NCI-H1694 (cell line): ENCODE results near the gene FBXL13.
A peak's percentile ranks its signal among the peaks of the same experiment; 100 is the strongest.

Source experiments
- DNase-seq: peaks from one replicate; lab custom pipeline; 2025; lab: John Stamatoyannopoulos, UW

Gene FBXL13

DNA sequence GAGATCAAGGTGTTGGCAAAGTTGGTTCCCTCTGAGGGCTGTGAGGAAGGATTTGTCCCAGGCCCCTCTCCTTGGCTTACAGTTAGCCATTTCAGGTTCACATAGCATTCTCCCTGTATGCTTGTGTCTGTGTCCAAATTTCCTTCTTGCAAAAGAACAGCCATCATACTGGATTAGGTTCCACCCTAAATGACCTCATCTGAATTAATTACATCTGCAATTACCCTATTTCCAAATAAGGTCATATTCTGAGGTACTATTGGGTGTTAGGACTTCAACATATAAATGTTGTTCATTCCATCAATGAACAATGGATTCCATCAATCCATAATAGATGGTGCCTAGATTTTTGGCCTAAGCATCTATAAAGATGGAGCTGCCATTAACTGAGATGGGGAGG, 178.0 kb downstream of the FBXL13 start:
- DNase-seq, result no peak

DNA sequence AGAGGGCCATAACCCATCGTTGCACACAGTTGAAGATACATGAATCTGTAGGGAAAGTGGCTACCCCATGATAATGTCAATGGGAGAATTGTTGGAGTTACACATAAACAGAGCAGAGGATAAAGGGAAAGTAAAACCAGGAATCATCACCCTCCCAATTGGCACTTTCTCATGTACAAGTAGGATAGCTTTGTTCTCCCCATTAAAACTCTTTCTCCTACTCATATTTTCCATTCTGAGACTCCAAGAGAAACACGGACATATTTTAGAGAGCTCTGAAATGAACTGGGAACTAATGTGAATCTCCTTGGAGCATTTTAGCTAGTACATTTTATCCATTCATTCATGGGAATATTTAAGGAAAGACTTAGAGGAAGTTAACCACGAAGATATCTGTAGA, 179.0 kb downstream of the FBXL13 start:
- DNase-seq, result no peak

DNA sequence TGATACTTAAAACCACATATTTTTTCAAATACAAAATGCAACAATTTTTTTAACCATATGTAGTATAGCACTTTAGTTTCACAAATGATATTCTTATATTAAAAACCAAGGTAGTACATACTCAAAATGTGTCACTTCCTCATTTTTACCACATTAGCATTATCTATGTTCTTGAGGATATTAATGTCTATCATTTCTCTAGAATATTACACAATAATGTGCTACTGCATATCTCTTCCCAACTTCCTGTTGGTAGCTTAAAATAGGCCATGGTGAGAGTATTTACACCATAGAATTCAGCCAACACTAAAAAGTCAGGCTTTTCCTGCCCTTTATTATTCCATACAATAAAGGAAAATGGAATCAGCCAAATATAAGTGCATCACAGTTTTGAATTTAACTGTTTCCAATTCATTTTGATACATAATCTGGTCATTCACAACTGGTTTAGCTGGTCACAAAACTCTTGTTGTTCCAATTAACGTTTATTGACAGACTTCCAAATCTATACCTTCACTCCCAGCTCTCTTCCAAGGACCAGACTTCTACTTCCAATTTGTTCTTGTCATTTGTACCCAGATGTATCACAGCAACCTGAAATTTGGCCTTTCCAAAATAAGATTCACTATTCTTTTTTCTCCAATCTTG, 181.8 kb downstream of the FBXL13 start:
- no peak for DNase-seq

DNA sequence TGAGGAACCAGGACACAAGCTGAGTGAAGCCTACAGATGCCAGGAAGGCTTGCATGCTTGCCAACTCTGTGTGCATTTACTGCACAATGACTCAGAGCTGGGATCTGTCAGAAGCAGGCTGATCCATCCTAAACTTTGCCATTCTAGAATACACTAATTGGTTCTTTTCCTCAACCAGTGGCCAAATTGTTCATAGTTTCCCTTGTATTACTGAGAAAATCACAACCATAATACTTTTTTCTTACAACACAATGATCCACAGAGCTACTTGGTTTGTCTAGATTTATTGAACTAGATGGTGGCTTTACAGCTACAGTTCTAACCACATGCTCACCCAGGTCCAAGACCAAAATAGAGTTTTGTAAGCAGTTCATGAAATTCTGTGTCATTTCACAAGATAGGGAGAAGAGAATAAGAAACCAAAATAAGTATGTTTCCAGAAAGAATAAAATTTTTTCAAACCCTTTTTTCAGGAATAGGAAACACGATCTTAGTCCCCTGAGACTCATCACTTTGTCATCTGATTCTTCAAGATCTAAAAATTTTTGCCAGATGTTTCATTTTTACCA, 182.8 kb downstream of the FBXL13 start:
- peak; percentile 53 for DNase-seq

DNA sequence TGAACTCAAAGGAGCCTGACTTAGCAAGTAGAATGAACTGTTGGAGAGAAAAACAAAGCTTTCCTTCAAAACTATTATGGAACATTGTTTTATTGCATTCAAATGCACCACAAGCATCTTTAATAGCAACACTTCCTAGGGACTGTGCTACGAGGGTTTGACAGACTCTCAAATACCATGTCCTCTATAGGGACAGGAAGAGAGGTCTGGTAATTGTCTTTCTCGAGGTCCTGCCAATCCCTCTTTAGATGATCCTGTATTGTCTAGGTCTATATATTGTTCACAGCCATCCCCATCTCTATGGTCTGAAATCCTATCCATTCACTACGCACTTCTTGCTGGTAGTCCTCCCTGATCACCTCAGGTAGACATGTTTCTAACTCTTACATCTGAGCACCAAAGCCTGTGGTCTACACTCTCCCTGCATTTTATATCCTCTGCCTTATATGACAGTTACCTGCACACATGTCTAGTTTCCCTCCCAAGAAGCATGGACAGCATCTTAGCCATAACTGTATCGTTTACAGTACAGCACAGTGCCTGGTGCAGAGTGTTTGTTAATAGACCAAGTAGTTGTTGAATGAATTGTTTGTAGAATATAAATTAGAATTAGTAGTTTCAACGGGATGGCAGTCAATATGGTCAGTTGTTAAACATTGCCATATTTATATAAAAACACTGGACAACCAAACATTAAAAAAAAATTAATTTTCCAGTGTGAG, 183.5 kb downstream of the FBXL13 start:
- no peak for DNase-seq

DNA sequence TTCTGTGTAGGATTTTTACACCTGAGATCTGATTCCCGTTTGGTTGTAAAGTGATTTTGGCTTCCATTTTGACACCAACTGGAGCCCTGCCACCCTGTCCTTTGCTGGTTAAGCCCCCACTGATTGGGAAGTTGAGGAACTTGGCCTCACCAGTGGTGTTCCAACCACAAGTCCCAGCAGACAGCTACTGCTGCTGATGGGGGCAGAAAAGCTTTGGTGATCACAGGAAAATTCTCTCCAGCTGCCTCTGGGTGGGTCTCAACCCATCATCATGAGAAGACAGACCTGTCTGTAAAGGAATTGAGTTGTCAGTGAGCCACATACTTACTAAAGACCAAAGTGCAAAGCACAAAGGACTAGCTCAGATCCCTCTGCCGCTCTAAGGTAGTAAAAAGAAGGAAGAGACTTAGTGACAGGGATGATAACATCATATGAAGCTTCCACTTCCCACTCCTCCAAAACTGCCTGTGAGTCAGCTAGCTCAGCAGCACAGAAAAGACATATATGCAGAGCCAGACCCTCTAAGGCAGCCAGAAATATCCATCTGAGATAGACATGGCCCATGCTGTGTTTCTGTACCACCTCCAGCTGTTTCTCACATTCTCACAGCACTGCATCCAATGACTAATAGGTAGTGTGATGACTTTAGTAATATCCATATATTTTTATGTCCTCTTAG, 184.2 kb downstream of the FBXL13 start:
- no peak for DNase-seq

DNA sequence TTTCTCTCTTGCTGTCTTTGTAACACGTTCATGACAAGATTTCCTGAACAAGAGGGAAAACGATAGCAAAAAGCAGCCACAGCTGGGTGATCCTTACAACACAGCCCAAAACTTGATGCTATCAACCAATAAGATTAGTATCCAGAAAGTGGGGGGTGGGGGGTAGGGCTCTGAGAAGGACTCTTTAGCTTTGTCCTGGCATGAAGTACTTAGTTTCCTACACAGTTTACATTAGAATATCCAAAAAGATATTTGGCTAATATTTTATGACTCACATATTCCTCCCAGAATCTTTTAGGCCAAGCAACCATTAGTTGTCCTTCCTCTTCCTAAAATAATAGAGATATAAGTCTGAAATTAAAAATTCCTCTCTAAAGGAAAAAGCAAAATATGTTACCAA, 184.7 kb downstream of the FBXL13 start:
- no peak for DNase-seq

DNA sequence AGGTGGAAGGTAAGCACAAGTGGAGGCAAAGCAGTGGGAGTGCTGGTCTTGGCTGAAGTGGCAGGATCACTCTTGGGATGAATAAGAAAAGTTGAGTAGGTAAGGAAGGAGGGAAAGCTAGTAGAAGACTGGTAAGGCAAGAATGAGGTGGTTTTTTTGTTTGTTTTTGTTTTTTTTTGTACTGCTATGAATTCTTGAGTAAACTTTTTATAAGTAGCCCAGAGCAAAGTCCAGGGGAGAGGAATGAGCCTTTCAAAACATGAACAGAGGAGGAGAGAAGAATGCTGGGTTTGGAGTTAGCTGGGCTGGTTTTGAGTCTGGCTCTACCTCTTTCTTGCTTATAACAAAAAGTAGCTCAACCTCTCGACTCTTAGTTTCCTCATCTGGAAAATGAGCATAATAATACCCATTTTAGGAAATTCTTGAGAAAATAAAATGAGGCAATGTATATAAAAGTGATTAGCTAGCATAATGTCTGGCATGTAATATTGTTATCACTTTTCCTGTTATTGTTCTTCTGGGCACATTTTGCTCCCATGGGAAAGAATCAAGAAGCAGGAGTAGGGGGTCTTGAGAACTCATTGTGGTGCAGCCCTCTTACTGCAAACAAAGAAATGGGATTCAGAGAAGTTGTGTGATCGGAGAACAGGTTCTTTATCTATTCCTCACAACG, 185.9 kb downstream of the FBXL13 start:
- DNase-seq, result no peak

DNA sequence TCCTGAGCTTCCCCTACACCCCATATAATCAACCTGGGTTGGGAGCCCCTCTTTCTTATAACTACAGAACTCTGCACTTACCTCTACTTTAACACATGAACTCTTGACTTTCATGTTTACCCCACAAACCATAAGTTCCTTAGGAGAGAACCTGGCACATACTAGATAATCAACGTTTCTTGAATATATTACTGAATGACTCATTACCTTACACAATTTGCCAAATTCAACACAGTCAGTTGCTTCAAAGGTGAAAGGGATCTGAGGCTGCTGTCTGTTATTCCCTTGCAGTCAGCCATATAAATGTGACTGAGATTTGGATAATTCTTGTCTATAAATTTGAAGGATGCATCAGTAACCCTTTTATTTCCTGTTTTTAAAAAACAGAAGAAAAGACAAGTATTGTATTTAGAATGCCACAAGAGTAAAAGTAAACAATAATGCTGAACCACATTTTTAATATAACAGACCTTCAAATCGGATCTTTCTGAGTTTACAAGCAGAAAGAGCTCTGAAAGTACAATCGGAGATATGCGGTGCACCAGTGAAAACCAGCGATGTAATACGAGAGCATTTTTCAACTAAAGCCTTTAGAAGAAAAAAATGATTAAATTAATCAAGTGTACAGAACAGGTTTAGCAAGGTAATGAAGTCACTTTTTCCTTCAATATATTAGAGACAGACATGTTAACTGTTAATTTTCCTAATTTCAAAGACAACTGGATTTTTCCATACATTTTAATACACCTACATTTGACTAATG, 191.3 kb downstream of the FBXL13 start:
- DNase-seq, result no peak

DNA sequence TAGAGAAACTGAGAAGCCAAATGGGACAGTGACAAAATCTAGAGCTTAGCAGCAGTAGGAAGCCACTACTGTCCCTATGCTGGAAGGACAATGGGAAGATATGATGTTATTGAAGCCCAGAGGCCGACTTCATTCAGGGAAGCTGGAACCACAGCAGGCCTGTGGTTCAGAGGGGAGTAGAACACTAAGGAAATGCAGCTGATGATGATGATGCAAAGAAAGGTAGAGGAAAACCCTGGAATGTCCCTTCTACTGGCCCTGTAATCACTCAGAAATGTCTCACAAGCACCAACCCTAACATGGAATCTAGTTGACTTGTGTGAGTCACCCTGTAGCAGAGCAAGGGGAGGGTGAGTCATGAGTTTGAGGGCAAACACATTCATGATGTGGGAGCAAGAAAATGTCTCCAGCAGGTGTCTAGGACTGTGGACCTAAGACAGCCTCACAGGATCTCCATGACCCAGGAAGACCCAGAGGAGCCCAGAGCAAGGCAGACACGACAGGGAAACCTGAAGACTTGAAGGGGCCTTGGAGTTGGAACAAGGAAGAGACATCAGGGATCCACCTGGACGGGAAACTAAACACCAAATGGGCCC, 198.8 kb downstream of the FBXL13 start:
- DNase-seq, result no peak

DNA sequence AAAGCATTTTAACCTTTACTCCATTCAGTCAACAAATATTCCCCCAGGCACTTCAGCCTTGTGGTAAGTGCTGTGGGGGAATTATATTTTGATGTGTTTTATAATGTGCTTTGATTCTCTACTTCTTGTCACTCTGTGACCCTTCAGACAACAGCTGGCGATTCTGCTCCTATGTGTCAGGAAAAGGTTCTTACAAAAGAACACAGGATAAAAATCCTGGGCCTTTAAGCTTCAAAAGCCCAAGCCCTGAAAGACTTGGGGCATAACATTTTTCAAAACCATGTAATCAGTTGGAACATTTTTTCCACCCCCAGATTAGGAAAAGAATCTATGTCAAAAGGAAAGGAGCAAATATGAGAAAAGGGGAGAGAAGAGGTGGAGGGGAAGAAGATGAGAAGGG, 199.6 kb downstream of the FBXL13 start:
- DNase-seq, result no peak

DNA sequence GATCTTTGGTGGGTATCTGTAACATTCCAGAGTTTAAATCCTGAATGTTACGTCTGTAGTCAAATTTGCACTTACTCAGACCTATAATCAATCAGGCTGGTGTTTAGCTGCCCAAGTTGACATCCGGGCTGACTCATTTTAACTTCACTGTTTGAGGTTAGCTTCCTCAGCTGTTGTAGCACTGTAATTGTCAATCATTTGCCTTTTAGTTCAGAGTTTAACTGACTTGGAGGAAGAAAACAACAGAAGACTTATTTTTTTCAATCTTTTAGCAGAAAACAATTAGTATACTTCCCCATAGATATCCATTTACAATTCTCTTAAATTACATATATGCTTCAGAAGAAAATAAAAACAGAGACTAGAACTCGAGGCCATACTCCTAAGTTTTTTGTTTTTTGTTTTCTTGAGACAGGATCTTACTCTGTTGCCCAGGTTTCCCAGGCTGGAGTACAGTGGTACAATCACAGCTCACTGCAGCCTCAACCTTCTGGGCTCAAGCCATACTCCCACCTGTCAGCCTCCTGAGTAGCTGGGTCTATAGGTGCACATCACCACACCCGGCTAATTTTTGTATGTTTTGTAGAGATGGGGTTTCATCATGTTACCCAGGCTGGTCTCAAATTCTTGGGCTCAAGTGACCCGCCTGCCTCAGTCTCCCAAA, 200.3 kb downstream of the FBXL13 start:
- DNase-seq, result no peak

DNA sequence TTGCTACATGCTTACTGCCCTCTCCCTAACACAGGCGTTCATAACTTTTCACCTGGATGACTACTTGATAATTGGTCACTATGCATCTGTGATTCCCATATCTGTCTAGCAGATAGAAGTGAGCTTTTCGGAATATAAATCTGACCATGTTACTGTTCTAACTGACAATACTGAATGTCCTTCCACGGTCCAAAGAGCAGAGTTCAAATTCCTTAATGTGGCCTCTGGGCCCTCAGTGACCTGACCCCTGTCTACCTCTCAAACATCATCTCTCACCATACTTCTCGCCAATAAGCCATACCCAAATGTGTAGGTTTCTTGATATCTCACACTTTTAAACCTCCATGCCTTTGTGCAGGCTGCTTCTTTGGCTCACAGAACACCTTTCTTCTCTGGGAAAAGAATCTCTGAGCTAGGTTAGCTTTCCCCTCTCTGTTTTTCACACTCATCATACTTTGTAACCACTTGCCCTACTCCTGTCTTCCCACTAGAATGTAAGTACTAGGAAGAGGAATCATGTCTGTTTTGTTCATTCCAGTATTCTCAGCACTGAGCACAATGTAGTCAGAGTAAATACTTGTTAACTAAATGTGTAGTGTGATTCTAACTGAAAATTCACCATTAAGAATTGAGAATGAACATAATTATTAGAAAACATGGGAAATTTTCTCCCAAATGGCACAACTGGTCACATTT, 201.0 kb downstream of the FBXL13 start:
- no peak for DNase-seq

DNA sequence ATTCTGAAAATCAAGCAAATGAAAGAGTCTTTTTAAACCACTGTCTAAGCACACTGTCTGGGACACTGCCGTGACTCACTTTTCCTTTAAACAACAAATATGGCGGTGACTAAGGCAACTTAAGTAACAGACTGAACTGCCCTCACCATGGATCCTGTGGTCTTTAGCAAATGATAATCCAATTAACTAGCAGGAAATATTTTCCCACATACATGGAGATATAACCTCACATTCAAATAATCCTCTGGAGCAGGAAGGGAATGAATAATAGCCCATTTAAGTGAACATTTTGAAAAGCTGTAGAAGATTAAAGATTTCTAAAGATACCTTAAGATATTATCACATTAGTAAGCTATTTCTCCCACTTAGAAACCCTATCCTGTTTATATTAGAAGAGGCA, 202.1 kb downstream of the FBXL13 start:
- no peak for DNase-seq

DNA sequence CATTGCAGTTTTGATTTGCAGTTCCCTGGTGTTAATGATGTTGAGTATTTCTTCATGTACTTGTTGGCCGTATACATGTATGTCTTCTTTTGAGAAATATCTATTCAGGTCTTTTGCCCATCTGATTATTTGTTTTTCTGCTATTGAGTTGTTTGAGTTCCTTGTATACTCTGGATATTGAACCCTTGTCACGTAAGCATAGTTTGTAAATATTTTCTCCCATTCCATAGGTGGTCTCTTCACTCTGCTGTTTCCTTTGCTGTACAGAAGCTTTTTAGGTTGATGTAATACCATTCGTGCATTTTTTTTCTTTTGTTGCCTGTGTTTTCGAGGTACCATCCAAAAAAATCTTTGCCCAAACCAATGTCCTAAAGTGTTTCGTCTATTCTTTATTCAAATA, 205.4 kb downstream of the FBXL13 start:
- no peak for DNase-seq

DNA sequence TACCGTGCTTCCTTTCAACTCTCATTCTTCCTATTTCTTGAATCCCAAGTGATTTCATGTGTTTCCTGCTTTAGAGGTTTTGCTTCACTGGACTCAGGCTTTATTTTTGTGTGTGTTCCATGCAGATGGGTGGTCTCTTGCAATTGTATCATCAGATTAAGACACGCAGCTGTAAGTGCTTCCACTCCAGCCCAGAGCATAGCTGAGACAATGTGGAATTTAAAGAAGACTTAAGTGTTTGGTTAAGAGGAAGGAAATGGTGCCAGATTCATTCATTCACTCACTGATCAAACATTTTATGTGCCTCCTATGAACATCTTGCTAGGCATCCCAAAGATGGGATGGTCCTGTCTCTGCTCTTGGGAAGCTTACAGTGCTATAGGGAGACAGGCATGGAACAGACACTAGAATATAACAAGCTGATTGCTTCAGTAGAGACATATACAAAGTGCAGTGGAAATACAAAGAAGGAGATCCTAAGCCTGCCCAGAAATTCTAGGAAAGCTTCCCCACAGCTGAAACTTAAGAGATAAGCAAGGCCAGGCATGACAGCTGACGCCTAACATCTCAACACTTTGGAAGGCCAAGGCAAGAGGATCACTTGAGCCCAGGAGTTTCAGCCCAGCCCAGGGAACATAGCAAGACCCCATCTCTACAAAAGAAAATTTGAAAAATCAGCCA, 207.9 kb downstream of the FBXL13 start:
- DNase-seq, result no peak

DNA sequence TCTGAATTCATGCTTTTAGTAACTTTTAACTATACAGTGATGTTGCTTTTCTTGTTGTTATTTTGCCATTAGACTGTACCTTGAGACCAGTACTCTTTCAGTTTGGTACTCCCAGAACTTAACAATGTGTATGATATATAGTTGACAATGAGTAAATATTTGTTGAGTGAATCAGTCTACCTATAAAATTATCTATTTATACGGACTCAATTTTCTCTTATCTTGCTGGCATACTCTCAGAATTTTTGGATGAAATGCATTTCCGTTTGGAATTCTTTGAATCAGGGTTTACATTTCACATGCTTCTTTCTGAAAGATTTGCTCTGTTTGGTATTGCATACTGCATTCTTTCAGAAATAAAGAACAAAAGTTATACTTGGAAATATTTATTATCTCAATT, 209.6 kb downstream of the FBXL13 start:
- DNase-seq, result no peak

DNA sequence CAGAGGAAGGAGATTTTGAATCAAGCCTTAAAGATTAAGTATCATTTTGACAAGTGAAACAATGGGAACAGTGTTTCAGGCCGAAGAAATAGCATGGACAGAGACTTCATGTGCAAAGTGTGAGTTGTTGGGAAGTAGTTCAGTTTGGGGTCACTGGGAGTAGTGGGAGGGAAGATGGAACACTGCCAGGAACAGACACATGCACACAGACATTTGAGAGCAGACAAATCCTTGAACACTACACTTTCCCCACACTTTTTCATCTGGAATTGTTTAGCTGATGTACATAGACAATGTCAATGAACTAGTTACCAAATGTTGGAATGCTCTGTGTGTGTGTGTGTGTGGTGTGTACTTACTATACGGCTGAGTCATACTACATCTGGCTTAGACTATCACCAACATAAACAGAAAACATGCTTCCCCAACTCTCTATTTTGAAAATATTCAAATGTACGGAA, 214.2 kb downstream of the FBXL13 start:
- DNase-seq, result no peak

DNA sequence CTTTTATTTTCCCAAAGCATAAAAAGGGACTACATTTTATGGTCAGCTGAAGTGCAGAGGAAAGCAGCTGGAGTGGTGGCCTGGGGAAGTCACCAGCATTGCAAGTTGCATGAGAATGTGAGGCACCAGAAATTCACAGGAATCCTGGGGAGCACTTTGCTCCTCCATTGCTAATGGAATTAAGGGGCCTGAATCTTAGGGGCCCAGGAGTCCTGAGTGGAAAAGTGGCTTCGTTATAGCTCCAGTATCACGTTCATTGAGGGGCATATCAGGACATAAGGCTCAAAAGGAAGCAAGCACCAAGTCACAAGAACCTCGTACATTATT, 214.8 kb downstream of the FBXL13 start:
- DNase-seq, result no peak
